Right lung (tissue), 5 donors: ENCODE measurements around the gene SLC12A4. TPM values are rescaled to one million over a fixed set of nuclear protein-coding genes. Genes with fewer than 3 reads are reported as not detected.

Source experiments
- DNase-seq, 2 donors: peaks; one replicate each; pipeline ENCODE4 v3.0.0-alpha.2; 2013
- polyA plus RNA-seq, 5 donors: library from polyadenylated mRNA; unstranded; fragments of 120-200 nt; gene quantifications; one replicate each; pipeline versions ENCODE4 v1.2.1 to v1.2.3, GENCODE V29; 2013; ENCODE audit warnings: inconsistent platforms in 1 of 5, low replicate concordance in 1 of 5; ENCODE audit not compliant: insufficient read length in 5 of 5, insufficient read depth in 1 of 5

SLC12A4 gene
- polyA plus RNA-seq, 5 donors: 36.1 to 53.9 (median 47.5) TPM

DNA sequence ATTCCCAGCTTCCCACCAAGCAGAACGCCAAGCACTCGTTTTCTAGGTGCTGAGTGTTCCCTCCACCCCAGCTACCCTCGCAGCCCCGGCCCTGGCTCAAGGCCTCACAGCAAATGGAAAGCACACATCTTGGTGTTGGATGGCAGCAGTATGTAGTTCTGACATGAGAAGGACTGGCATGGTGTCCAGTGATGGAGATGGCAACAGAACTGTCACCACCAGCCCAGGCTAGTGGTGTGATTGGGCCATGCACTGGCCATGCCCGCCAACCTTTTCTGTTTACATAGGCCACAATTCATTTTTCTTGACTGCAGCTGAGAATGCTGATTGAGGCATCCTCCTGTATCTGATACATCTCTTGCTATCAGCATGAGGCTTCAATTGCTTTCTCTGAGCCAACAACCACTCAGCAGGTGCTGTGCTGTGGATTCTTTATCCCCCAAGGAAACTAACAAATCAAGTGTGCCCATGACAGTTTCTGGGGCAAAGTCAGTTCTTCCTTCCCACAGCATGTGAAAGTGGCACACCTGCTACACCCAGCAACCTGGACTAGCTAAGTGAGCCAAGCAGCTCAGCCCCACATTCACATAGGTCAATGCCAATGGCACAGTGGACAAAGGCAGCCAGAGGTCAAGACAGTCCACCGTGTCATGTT lies 3.8 kb downstream of the SLC12A4 start:
- DNase-seq: no peak

DNA sequence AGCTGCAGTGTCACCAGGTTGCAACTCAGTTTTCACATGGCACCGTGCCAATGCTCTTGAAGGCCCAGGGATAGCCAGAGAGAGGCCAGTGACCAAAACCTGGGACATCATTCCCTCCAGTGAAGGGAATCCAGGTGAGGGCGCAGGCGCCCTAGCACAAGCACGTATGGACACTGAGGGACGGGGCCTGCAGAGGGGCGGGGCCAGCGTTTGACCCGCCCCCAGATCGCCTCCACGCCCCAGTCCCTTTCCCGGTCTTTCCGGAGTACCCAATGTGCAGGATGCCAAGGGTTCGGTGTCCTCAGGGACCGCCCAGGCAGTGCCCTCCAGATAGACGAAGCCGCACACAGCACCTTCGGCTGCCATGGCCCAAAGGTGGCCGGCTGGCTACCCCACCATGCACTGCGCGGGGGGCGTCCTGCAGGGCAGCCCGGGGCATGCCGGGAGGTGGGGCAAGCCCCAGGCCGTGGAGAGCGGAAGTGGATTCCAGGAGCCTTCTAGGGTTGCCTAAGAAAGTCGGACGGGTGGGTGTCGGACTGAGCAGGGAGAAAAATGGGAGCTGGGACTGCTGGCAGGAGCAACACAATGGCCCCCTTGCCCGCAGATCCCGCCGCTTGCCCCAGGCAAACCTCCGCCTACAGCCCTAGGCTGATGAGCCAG lies 4.6 kb downstream of the SLC12A4 start:
- DNase-seq: peak in 1 of 2 donors; percentile 47

DNA sequence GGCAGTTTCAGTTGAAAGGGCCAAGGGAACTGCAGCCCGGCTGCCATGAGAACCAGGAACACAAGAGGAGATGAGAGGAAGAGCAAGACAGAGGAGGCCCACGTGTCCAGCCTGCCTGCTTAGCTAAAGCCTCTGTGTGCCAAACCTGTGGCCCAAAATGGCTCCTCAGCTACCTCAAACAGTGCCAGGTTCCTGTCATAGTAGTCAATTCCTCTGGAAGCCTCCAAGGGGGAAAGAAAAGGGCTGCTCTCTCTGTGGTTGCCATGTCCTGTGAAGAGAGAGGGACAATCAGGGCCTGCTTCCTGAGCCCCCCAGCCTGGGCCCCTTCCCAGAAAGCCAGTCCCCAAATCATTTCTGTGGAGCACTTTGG lies 5.2 kb downstream of the SLC12A4 start:
- no peak for DNase-seq

DNA sequence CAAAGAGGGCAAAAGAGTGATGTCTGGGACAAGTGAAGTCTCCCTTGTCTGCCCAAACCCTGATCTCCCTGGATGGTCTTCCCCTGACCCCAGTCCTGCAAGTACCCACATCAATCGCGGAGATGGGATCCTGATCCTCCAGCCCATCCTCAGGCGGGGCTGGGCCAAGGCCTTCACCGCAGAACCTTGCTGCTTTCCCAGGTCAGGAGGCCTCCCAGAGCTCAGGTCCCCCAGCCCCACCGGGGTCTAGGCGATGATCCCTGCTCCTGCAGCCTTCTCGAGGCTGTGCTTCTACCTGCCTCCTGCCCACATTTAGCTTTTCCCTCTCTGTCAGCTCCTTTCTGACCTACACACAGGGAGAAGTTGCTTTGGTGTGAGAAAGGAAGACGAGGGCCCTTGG lies 6.3 kb downstream of the SLC12A4 start:
- no peak for DNase-seq

DNA sequence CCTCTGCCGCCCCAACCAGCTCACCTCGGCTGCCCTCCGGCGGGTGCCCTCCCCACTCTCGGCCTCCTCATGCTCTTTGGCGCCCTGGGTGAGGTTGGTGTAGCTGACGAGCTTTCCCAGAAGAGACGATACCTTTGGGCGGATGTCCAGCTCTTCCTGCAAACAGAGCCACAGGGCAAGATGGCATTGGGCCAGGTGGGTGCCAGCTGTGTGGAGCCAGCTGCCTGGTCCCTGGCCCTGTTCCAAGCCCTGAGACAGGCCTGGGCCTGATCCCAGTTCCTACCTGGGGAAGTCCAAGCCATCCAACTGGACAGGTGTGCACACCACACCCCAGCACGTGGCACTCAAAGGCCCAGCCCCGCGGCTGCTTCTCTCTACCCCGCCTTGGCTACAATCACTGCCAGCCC lies 6.9 kb downstream of the SLC12A4 start:
- no peak for DNase-seq

DNA sequence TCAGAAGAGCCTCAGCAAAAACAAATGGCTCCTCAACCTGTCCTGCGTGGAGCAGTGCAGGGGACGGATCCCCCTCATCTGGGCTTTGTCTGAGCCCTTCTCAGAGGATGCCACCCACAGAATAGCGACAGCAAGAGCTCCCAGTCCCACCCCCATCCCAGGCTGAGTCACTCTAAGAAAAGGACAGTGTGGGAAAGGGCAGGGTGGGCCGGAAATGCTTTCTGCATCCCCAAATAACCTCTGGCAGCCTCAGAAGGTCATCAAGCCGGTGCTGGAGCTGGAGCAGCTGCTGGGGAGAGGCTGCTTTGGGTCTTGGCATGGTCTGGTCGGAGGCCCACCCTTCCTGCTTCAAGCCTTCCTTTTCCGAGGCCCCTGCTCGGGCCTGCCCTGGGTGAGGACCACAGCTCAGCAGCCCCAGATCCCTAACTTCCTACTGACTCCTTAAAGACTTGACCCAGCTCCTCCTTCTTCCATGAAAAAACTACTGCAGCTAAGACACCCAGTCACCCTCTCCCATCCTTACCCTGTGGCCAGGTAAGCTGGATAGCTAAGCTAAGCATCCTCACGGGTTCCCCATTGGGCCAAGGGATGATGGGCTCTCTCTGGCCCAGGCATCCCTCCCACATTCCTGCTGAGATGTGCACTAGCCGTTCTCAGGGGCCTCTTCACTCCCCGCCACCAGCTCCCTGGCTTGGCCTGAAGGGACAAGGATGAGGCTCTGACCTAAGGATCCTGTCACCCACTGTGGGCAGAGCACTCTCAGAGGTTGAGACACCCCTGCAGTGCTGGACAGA lies 8.7 kb downstream of the SLC12A4 start:
- no peak for DNase-seq

DNA sequence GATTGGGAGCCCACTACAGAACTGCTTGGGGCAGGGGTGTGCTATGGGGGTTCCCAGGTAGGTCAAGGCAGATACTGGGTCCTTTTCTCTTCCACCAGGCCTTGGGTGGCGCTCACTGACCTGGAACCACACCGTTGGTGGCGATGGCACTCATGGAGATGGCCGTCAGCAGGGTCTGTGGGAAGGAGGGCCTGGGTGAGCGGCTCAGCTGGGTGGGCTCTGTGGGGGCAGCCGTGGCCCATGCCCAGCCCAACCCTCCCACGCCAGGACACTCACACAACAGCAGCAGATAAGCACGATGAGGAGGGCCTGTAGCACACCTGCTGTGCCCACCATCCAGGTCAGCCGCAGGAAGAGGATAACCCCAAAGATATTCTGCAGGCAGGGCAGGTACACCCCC lies 10.8 kb downstream of the SLC12A4 start:
- no peak for DNase-seq

DNA sequence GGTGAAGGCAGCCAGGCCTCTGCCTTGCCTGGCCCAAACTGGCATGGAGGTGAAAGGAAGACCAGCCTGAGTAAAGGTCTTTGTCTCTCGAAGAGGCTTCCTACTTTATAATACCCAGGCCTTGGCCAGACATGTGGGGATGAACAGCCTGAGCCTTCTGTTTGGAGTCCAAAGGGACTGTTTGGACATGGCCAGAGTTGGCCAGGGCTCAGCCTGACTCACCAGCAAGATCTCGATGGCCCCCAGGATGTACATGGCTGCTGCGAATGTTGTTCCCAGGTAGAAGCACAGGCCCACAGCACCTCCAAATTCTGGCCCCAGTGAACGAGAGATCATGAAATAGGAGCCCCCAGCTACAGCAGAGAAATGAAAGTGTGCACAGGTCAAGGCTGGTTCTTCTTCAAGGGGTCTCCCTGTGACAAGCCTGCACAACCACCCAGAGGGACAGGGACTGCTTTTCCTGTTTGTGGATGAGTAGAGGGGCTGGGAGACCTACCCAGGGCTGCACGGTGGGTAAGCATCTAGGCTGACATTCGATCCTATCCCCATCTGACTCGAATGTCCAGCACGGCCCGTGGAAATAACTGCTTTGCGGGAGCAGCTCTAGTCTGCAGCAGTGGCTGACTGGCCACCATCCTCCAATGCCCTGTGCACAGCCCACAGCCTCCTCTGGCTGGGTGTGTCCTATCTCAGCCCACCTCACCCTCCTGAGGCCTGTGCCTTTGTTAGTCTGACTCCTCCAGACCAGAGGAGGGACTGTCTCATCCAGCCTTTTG lies 13.8 kb downstream of the SLC12A4 start:
- no peak for DNase-seq

DNA sequence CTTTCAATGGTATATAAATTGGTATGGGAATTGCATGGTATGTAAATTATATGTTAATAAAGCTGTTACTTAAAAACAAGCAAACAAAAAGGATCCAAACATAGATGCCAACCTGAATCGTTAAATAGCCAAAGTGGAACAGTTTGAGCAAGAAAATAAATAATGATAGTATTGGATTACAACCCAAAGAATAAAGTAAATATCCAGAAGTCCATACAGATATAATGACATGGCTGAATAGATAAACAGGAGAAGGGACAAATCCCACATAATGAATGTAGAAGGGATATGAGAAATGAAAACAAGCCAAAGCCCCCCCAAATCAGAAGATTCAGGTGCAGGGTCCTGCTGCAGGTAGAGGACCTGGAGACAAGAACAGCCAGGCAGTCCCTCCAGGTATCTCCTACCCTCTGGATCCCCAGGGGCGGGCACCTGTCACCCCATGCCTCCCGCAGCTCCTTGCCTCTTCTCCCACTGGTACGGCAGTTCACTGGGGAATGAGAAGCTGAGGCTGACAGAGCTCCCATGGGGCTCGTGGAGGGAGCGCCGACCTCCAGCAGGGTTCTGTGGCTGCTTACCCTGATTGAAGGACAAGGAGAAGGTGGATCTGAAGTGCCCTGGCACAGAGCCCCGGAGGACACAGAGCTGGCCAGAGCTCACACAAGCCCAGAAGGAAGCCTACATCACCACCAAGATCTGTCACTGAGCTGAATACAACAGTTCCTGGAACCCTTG lies 14.6 kb downstream of the SLC12A4 start:
- DNase-seq: no peak

DNA sequence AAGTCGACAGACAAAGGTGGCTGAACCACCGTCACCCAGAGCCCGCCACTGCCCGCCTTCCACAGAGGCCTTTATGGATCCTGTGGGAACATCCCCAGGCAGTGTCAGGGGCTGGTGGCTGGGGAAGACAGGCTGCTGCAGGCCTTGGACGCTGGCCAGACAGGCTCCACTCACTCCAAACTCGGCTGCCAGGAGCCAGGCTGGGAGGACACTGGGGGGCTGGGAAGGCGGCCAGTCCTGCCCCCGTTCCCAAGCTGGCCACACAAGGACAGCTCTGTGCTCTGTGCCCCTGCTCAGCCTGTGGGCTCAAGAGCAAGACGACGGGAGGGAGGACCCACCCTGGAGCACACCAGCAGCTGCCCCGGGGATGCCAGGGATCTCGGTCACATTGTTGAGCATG lies 17.0 kb downstream of the SLC12A4 start:
- no peak for DNase-seq

DNA sequence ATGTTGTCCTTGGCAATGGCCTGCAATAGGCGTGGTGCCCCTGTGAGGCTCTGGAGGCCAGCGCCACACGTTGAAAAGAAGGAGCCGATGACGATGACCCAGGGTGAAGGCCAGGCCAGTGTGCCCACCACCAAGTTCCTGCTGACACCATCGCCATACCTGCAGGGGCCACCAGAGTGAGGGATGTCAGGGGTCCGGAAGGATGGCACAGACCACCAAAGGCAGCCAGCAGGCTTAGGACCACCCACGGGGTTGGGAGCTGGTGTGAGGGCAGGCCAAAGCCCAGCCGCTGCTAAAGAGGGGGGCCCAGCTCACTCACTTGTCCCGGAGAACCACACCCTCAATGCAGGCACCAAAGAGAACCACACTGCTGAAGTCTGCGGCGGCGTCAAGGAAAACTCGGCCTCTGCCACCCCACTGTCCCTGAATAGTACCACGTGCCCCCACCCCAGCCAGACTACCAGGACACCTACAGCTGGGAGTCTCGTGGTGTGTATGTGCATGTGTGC lies 18.0 kb downstream of the SLC12A4 start:
- no peak for DNase-seq

DNA sequence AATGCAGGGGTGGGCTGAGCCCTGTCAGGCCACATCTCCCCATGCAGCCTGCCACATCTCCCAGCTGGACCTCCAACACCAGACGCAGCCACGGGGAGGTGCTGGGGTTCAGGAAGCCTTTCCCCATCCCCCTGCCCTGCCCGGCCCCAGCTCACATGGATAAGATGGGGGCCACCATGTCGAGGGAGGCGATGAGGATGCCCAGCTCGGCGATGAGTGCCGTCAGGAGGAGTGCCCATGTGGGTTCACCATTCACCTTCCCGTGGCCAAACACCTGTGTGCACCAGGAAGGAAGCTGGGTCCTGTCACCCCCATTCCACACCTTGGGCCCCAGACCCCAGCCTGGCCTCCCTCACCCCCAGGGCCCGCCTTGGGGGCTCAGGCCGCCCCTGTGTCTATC lies 18.8 kb downstream of the SLC12A4 start:
- no peak for DNase-seq

DNA sequence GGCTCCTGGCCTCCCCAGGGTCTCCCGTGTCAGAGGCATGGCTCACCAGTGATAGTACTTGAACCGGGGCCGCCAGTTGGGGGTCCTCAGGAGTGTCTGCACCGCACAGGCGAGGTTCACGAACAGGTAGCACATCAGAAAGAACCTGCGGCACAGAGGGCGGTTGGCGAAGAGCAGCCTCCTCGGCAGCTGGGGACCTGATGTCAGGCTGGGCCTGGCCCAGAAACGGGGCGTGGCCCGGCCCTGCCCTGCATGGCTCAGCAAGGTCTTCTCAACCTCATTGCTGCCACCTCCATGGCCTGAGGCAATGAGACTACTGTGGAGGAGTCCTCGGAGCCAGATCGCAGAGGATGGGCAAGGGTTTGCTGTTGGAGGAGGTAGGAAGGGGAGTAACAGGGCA lies 20.4 kb downstream of the SLC12A4 start:
- DNase-seq: no peak

DNA sequence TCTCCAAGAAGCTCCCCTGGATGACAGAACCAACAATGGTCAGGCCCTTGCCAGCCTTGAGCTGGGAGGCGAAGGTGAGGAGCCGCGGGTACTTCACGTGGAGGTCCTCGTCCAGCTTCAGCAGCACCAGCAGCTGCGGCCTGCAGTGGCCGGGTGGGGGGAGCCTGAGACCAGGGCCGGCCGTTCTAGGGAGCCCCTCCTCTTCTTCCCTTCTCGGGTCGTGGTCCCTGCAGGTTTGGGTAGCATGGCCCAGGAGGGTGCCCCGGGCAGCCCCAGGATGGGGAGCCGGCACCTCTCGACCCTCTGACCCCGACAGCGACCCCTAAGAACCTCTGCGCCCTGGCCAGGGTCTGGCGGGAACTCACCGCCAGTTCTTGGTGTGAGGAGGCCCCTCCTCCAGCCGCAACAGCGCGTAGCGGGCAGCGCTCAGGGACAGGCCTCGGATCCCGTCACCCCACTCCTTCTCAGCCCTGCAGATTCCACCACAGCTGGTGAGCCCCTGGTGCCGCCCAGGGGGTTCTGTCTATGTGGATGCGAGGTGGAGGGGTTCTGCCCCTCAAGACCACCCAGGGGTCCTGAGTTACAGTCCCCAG lies 21.4 kb downstream of the SLC12A4 start:
- DNase-seq: no peak

DNA sequence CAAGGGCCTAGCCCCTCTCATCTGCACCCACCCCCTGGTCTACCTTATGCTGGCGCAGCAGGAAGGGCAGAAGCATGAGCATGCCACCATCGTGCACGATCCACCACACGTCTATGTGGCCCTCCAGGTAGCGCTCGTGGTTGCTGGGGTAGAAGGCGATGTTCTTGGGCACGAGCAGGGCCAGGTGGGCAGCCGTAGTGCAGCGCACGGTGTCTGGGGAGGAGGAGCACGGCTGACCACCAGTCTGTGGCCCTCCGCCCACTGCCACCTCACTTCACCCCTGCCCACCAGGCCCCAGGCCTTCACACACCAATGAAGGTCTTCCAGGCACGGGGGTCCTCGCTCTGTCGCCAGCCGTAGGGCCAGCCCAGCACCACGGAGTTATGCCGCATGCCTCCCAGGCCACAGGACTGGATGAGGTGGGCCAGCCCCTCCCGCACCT lies 22.3 kb downstream of the SLC12A4 start:
- no peak for DNase-seq

DNA sequence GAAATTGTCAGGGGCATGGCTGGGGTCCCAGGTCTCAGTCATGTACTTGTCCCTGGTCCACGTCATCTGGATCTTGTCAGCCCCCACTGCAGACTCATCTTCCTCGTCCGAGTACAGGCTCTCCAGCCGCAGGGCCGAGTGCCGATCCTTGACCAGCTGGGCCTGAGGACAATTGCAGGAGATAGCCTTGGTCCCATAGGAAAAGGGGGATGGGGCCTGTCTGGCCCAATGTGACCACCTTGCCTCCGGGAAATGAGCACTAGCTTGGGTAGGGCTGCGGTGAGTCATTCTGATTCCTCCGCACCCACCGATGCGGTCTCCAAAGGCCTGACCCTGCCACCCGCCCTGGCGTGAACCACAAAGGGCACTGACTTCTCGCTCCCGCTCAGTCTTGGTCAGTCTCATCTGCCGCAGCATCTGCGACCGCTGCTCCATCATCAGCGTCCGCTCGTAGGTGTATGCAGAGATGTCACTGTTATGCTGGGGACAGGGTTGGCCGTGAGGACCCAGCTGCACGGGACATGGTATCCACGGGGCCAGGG lies 23.0 kb downstream of the SLC12A4 start:
- no peak for DNase-seq

DNA sequence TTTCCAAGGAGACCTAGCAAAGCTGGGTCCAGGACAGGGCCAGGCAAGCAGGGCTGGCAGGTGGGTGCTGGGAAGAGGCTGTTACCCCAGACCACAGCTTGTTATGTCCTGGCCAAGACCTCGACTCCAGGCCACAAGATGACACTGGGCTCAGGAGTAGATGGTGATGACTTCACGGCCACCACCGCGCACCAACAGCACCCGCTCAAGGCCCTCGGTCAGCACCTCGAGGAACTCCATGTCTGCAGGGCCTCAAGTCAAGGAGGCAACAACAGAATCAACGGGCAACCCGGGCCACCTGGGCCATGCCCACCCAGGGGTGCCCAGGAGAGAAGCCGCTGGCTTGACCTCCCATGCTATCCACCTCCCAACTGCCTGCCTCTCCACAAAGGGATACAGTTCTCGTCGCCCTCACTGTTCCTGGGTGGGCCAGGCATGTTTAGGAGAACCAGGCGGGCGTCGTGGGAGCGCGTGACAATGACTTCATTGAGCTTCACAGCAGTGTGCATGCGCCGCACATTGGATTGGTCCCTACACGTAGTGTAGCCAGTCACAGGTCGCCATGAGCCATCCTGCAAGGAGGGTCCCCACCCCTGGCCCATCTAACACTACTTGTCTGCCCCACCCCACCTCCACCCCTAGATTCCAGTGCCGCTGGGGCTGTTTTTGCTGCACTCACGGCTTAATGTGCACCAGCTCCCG lies 23.6 kb downstream of the SLC12A4 start:
- no peak for DNase-seq

DNA sequence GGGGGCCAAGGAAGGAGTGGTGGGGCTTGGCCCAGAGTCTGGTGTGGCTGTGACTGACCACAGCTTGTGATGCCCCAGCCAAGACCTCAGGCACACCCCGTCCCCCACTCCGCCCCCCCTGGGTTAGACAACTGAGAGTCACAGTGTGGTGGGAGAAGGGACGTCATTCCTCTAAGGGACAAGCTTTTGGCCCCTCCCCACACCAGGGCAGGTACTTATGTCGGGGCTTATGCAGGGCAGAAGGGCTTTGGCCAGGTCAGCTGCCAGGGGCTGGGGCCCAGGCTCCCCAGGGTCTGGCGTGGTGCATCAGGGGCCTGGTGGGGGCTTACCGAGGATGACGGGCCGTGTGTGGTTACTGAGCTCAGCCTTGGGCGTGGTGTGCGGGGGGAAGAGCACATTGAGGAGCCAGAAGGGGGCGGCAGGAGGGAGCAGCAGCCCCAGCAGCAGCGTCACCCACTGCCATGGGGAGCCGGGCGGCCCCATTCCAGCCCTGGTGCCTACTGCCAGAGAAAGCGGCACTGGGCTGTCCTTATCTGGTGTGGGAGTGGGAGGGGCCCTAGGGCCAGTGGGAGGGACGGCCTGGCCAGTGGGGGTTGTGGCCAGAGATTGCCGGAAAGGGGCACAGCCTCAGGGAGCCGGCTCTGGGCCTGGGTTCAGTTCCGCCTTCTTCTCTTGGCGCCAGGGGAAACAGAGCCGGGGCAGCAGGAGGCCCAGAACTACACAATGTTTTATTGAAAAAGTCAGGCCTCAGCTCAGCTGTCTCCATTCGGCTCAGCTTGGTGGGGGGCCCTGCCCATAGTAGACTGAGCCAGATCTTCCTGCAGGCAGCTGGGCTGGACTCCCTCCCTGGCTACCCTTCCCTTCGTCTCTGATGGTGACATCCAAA lies 24.6 kb downstream of the SLC12A4 start, which contains the start of gene LCAT:
Gene LCAT (minus strand): TSS at position 502 of the 886 bp plus-strand sequence. CDS start 19 bp downstream, at position 483.
- peak; percentile 25 to 42 for DNase-seq

DNA sequence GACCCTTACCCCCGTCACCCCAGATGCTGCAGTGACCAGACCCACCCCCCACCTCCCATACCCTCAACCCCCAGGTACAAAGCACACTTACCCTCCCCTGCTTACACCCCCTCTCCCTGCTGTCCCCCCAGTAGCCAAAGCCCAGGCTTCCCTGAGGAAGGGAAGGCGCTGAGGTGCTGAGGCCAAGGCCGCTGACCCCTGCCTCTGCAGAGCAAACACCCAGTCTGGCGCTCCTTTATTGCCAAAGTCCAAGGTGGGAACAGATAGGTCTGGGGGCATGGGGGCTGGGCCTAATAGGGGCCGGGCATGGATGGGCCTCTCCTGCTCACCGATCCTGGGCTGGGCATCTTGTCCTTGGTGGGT lies 25.2 kb downstream of the SLC12A4 start:
- no peak for DNase-seq
